Esophagus muscularis mucosa (tissue), 3 donors: ENCODE measurements around the gene ASB18.

Source experiments
- POLR2A ChIP-seq: fragments of 450-650 bp; IDR thresholded peaks from one replicate; pipeline ENCODE4 v1.6.1; 2017; ENCODE audit warnings: antibody characterized with exemption, moderate library complexity, mild to moderate bottlenecking, low read depth
- POLR2AphosphoS5 ChIP-seq, 2 donors: sonication (generic); formaldehyde crosslinking; IDR thresholded peaks; one replicate each; pipeline ENCODE4 v1.6.1; 2017; ENCODE audit warnings: antibody characterized with exemption in 2 of 2
- TF ChIP-seq, protein P1 (sequence below), 3 experiments: fragments of 200-600 bp in 2 of 3; fragments of 450-650 bp in 1 of 3; sonication (generic) in 2 of 3; IDR thresholded peaks; one replicate each; pipeline ENCODE4 v1.5.1; 2017 to 2019; ENCODE audit warnings: antibody characterized with exemption in 3 of 3, mild to moderate bottlenecking in 2 of 3, moderate library complexity in 1 of 3

DNA sequence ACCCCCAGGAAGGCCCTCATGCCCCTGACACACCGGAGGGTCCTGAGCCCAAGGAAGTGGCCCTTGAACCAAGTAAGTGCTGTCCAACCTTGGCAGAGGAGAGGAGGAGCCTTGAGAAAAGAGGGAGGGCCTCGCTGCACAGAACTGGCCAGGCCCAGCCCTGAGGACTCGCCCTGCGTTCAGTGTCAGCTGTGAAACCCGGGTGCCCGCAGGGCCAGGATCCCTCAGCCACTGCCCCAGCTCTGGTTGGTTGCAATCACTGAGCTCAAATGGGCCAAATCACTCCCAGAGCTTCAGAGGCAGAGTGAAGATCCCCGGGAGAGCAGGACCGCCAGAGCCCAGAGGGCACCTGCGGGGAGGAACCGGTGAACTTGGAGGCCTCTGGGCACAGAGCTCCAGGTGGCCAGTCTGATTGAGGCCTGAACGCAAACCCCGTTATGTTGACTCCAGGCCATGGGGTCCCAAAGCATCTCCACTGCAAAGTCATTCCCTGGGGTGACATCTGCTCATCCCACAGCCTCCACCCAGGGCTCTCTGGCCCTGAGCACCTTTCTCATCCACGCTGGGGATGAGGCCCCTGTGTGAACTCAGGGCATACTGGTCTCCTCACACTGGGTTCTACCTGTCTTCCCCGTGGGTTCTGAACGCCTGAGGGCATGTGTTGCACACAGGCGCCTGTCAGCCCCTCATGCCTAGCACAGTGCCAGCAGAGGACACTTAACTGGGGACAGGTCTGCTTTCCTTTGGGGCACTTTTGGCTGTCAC lies 107.9 kb downstream of the ASB18 start:
- no peak for TF ChIP-seq POLR2A
- TF ChIP-seq, protein P1, sequence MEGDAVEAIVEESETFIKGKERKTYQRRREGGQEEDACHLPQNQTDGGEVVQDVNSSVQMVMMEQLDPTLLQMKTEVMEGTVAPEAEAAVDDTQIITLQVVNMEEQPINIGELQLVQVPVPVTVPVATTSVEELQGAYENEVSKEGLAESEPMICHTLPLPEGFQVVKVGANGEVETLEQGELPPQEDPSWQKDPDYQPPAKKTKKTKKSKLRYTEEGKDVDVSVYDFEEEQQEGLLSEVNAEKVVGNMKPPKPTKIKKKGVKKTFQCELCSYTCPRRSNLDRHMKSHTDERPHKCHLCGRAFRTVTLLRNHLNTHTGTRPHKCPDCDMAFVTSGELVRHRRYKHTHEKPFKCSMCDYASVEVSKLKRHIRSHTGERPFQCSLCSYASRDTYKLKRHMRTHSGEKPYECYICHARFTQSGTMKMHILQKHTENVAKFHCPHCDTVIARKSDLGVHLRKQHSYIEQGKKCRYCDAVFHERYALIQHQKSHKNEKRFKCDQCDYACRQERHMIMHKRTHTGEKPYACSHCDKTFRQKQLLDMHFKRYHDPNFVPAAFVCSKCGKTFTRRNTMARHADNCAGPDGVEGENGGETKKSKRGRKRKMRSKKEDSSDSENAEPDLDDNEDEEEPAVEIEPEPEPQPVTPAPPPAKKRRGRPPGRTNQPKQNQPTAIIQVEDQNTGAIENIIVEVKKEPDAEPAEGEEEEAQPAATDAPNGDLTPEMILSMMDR (IDR thresholded peaks at IDR 0.05): no peak
- TF ChIP-seq POLR2AphosphoS5 (IDR thresholded peaks at IDR 0.05): no peak
